Gastrocnemius medialis (tissue), 4 donors: ENCODE results near the gene PYGO2. TPM values are rescaled to one million over a fixed set of nuclear protein-coding genes. Genes with fewer than 3 reads are reported as not detected.
A peak's percentile ranks its signal among the peaks of the same experiment; 100 is the strongest.

Experiments used
- ATAC-seq, 2 donors: fragments of 150-250 bp; one replicate each; pipeline ENCODE4 v1.9.1; 2016
- DNase-seq, 2 donors: peaks; one replicate each; pipeline ENCODE4 v3.0.0-alpha.2; 2019
- H3K27ac ChIP-seq, 4 donors: fragments of 200-600 bp; sonication (generic); 1 replicate in 1 of 4; 2 replicates in 3 of 4; pipeline ENCODE4 v1.5.1; 2016 to 2018; ENCODE audit warnings: mild to moderate bottlenecking in 2 of 4, moderate library complexity in 1 of 4
- H3K27me3 ChIP-seq, 3 donors: fragments of 200-600 bp; sonication (generic) in 2 of 3; 1 replicate in 1 of 3; 2 replicates in 2 of 3; pipeline versions ENCODE4 v1.5.1 to v1.6.0; 2016 to 2019; ENCODE audit warnings: mild to moderate bottlenecking in 1 of 3, moderate library complexity in 1 of 3
- H3K36me3 ChIP-seq, 2 donors: fragments of 200-600 bp; sonication (generic) in 1 of 2; one replicate each; pipeline ENCODE4 v1.5.1; 2017 to 2018
- H3K4me1 ChIP-seq, 2 donors: fragments of 200-600 bp; sonication (generic) in 1 of 2; one replicate each; pipeline ENCODE4 v1.5.1; 2016 to 2017; ENCODE audit warnings: mild to moderate bottlenecking in 2 of 2
- H3K4me3 ChIP-seq, 4 donors: fragments of 200-600 bp; sonication (generic) in 3 of 4; 1 replicate in 1 of 4; 2 replicates in 3 of 4; pipeline ENCODE4 v1.5.1; 2016 to 2019; ENCODE audit warnings: mild to moderate bottlenecking in 2 of 4
- H3K9me3 ChIP-seq, 3 donors: fragments of 200-600 bp; sonication (generic) in 2 of 3; 1 replicate in 1 of 3; 2 replicates in 2 of 3; pipeline ENCODE4 v1.5.1; 2016 to 2019
- POLR2A ChIP-seq, 2 donors: fragments of 450-650 bp; IDR thresholded peaks; one replicate each; pipeline ENCODE4 v1.6.1; 2017; ENCODE audit warnings: antibody characterized with exemption in 2 of 2, mild to moderate bottlenecking in 2 of 2, moderate library complexity in 2 of 2
- in situ Hi-C, 4 donors: fragments of 200-750 bp; cut with MboI; loops; one replicate each; pipeline versions ENCODE4 v1.15.0 to v1.8.0; 2017; ENCODE audit warnings: low sequenced_read_pairs in 4 of 4
- intact Hi-C: fragments of 100-400 bp; cut with DNase I; formaldehyde crosslinking; loops from one replicate; pipeline ENCODE4 v1.15.1; 2023; ENCODE audit warnings: low total_unique reads
- total RNA-seq, 4 donors: library from RNA; depleted of rRNA; stranded (reverse); fragments of >200 nt; gene quantifications; one replicate each; pipeline versions ENCODE4 v1.1.0 to v1.2.3, GENCODE V29; 2016
- TF ChIP-seq, protein P1 (sequence below), 5 experiments: fragments of 450-650 bp in 3 of 5; fragments of 200-600 bp in 2 of 5; sonication (generic) in 2 of 5; IDR thresholded peaks in 4 of 5; conservative IDR thresholded peaks in 1 of 5; 1 replicate in 4 of 5; 2 replicates in 1 of 5; pipeline ENCODE4 v1.5.1; 2016 to 2019; ENCODE audit warnings: antibody characterized with exemption in 5 of 5, mild to moderate bottlenecking in 3 of 5, moderate library complexity in 3 of 5

PYGO2 gene
- total RNA-seq, 4 donors from 2014 or later = 12.6 to 22.7 (median 17.8) TPM

DNA sequence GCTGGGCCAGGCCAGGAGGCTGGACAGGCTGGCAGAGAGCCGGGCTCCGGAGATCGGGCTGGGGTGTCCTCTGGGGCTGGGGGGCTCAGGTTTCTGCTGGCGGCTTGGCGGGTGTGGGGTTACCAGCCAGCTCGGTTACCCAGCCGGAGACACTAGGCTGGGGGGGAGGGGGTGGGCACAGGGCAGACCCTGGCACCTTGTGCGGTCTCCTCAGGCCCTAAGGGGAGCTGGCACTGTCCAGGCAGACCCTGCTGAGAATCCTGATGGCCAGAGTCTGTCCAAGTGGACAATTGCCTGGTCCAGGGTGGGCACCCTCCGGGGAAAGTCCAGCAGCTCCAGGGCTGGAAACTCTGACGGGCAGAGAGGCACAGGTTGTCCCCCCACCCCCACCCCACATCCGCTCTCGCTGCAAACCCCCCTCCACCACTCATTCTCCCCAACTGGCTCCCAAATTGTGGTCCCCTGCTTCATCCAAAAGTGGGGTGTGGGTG lies 47.7 kb upstream of the PYGO2 start:
- H3K27ac ChIP-seq = peak overlapping the region; percentile 95 to 99 (median 98)
- DNase-seq (peak in 1 of 2 donors; percentile 71), ATAC-seq (no peak)
- H3K9me3 ChIP-seq = no peaks in the 10 kb centered on the region
- no peaks in the 10 kb centered on the region for H3K36me3 ChIP-seq
- H3K4me3 ChIP-seq = peak overlapping the region; percentile 47 to 63 (median 52)
- in situ Hi-C loops = no loop called here
- intact Hi-C loops = loop anchor here (5.0 to 10.0 kb wide), 3 partner anchors 1116 to 1486 kb away; no protein-coding TSS in a partner anchor
- no peaks in the 10 kb centered on the region for H3K27me3 ChIP-seq
- TF ChIP-seq POLR2A (IDR thresholded peaks at IDR 0.05) = no peak
- TF ChIP-seq, protein P1, sequence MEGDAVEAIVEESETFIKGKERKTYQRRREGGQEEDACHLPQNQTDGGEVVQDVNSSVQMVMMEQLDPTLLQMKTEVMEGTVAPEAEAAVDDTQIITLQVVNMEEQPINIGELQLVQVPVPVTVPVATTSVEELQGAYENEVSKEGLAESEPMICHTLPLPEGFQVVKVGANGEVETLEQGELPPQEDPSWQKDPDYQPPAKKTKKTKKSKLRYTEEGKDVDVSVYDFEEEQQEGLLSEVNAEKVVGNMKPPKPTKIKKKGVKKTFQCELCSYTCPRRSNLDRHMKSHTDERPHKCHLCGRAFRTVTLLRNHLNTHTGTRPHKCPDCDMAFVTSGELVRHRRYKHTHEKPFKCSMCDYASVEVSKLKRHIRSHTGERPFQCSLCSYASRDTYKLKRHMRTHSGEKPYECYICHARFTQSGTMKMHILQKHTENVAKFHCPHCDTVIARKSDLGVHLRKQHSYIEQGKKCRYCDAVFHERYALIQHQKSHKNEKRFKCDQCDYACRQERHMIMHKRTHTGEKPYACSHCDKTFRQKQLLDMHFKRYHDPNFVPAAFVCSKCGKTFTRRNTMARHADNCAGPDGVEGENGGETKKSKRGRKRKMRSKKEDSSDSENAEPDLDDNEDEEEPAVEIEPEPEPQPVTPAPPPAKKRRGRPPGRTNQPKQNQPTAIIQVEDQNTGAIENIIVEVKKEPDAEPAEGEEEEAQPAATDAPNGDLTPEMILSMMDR (IDR thresholded peaks at IDR 0.05 in 4 of 5, conservative IDR thresholded peaks at IDR 0.05 in 1 of 5) = no peak
- peaks cover 66 to 83% of the 10 kb centered on the region in 2 donors for H3K4me1 ChIP-seq

DNA sequence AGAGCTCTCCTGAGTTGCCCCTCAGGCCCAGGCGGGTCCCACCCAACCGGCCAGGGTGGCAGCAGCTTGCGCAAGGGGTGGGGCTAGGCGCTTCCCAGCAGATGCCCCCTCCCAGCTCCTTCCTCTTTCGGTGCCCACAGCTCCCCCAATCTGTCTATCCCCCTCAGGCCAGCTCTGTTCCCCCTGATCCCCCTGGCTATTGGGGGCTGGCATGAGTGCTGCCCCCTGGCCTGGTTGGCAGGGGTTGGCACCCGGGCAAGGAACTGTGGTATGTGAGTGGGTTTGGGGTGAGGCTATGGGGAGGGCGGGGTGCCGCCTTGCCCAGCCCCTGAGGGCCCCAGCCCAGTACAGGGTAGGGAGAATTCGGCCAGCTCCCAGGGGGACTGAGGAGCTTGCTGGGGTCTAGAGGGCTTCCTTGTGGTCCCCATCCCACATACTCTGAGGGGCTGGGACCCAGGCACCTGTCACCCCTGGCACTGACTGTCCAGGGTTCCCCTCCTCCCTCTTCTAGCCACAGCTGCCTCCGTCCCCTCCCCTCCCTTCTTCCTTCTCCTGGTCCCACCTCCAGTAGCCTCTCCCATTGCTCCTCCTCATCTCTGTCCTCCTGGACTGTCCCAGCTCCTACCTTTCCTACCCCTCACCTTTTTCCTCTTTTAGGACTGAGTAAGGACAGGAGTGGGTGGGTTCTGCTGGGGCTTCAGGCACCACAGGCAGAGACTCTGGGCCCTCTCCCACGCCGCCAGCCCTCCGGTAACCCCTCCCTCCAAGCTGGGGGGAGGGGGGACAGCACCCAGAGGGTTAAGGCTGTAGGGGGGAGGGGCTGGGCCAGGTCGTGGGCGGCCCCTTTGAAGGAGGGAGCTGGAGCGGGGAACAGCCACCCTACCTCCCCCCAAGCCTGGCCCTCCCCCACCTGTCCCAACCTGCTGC lies 46.7 kb upstream of the PYGO2 start:
- peak; percentile 20 to 25 for ATAC-seq
- DNase-seq = peak in 1 of 2 donors; percentile 69
- peak overlapping the region; percentile 95 to 99 (median 98) for H3K27ac ChIP-seq

DNA sequence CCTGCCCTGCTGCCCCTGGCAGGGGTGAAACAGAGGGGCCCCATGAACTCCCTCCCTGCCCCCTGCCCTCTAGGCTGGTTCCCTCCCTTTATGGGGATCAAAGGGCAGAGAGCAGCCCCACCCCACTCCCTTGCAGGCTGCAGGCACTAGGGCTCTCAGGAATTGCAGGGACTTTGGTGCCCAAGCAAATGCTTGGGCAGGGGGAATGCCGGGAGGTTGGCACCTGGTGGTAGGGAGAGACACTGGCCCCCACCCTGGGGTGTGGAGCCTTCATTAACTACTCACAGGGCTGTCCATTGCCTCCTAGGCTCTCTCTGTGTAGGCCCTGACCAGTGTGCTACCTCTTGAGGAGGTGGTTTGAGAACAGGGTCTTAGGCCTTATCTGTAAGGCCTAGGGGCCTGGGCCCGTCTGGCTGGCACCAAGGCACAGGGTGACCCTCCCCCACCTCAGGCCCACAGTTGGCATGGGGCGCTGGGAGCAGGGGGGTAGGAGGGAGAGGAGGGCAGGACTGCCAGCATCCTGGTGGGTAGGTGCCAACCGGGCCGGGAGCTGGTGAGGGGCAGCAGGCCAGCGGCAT lies 45.8 kb upstream of the PYGO2 start:
- no peaks in the 10 kb centered on the region for H3K36me3 ChIP-seq
- ATAC-seq (no peak), DNase-seq (peak in 1 of 2 donors; percentile 79)
- peak overlapping the region; percentile 47 to 63 (median 52) for H3K4me3 ChIP-seq
- peaks cover 59 to 80% of the 10 kb centered on the region in 2 donors for H3K4me1 ChIP-seq
- peak overlapping the region; percentile 95 to 99 (median 98) for H3K27ac ChIP-seq
- no peak for TF ChIP-seq POLR2A (IDR thresholded peaks at IDR 0.05)
- TF ChIP-seq, protein P1 (IDR thresholded peaks at IDR 0.05 in 4 of 5, conservative IDR thresholded peaks at IDR 0.05 in 1 of 5) = no peak
- intact Hi-C loops = loop anchor here (2.0 to 10.0 kb wide), 4 partner anchors 43 to 1487 kb away; partner anchors contain the start of gene ADAM15
- in situ Hi-C loops = no loop called here
- H3K9me3 ChIP-seq = no peaks in the 10 kb centered on the region
- no peaks in the 10 kb centered on the region for H3K27me3 ChIP-seq

More for the DNA sequence above, 46.7 kb upstream of the PYGO2 start:
- Histone ChIP-seq H3K36me3 (no peaks in the 10 kb centered on the region), H3K4me3 (peak overlapping the region; percentile 47 to 63 (median 52)), H3K27me3 (no peaks in the 10 kb centered on the region), H3K9me3 (no peaks in the 10 kb centered on the region), H3K4me1 (peaks cover 65 to 85% of the 10 kb centered on the region in 2 donors)
- in situ Hi-C loops (no loop called here), intact Hi-C loops (loop anchor here (5.0 to 10.0 kb wide), 3 partner anchors 1117 to 1487 kb away; no protein-coding TSS in a partner anchor)
- TF ChIP-seq, protein P1 (IDR thresholded peaks at IDR 0.05 in 4 of 5, conservative IDR thresholded peaks at IDR 0.05 in 1 of 5) = no peak

DNA sequence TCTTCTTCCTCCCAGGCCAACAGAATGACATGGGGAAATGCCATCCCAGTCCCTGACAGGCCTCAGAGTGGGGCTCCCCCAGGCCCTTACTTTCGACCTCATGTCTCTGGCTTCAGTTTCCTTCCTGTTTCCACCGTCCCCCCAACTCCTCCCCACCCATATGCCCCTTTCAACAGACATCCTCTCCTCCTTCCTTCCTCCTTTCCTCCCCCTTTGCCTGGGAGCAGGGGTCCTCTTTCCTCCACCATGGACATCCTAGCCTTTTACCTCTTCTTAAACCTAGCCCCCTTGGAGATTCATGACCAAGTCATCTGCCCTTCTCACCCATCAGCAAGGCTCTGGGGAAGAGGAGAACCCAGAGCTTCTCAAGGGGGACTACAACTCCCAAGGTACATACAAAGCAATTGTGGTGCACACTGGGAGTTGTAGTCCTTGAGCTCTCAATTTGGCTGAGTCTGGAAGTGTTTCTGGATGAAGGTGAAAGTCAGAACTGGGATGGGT lies 45.1 kb upstream of the PYGO2 start:
- H3K27me3 ChIP-seq = no peaks in the 10 kb centered on the region
- no peak for TF ChIP-seq POLR2A (IDR thresholded peaks at IDR 0.05)
- TF ChIP-seq, protein P1 (IDR thresholded peaks at IDR 0.05 in 4 of 5, conservative IDR thresholded peaks at IDR 0.05 in 1 of 5) = no peak
- peaks cover 52 to 73% of the 10 kb centered on the region in 2 donors for H3K4me1 ChIP-seq
- H3K27ac ChIP-seq = peak overlapping the region; percentile 95 to 99 (median 98)
- no peaks in the 10 kb centered on the region for H3K36me3 ChIP-seq
- DNase-seq (peak in 1 of 2 donors; percentile 37), ATAC-seq (no peak)
- H3K4me3 ChIP-seq = no peak overlapping the region
- no peaks in the 10 kb centered on the region for H3K9me3 ChIP-seq
- in situ Hi-C loops = no loop called here
- intact Hi-C loops = loop anchor here (2.0 to 10.0 kb wide), 4 partner anchors 44 to 1488 kb away; partner anchors contain the start of gene ADAM15
